Measurements from ENCODE around the gene GMDS.

Gene GMDS

DNA sequence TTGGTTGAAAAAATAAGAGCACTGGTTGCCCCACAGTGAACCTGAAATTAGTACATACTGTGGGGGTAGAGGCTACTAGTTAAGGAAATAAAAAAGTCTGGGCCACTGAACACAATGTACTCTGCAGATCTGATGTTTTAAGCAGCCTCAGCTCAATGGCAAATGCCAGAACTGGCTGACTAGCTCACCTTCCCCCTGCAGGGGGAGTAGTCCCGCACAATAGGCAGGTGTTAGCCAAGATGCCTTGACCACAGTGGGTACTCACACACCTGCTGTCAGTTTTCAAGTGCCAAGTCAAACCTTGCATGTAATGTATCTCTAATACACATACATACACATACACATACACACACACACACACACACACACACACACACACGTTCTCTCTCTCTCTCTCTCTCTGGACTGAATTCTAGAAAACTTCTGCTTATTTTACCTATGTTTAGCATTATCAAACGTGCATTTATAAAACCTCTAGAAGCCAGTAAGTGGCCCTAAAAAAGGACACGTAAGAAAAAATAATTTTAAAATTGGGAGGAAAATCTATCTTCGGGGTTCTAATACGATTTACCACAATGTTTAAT, 36.1 kb downstream of the GMDS start:
- DNase-seq (ENCODE audit: low read depth in 4 of 4, low spot score in 1 of 4) = no peak

DNA sequence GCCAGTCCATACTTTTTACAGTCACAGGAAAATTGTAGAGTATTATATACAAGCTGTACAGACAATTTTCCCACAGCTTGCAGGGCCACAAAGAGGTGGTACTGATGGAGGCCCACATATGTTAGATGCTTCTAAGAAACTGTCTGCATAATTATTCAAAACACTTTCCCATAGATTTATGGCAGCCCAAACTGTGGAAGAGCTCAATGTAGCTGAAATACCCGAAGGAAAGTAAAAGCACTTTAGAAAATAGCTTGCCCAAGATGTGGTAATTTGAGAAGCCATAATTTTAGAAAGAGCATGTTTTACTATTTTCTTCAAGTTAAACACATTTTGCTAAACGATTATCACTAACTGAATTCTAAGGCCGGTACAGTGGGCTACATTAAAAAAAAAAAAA, 36.9 kb downstream of the GMDS start:
- DNase-seq (ENCODE audit: low read depth in 4 of 4, low spot score in 1 of 4) = no peak

DNA sequence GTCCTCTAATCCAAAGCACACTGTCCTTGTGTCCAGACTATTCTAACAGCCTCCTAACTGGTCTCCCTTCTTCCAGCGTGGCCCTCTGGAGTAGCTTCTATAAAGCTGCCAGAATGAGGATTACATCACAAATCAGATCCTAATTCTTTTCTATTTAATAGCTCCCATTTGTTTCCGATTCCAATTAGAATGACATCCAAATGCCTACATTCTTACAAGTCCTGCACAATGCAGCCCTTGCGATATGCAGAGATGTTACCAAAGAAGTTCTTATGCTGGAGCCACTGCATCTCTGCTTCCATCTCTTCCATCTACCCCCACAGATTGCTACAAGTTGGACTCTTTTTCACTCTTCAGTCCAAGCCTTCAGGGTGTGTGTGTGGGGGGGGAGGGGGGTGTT, 40.0 kb downstream of the GMDS start:
- DNase-seq (ENCODE audit: low read depth in 4 of 4, low spot score in 1 of 4) = no peak

DNA sequence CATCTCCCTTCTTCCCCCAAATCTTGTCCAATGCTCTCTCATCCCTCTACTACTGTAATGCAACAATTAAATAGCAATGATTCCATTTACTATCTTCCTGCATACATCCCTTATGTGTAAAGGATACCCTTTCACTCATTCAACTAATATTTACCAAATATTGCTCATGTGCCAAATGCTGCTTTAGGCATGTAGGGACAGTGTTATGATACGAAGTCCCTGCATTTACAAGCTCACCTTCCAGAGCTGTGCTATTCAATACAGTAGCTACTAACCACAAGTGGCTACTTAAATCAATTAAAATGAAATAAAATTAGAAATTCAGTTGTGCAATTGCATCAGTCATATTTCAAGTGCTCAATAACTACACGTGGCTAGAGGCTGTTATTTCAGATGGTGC, 41.1 kb downstream of the GMDS start:
- DNase-seq (ENCODE audit: low read depth in 4 of 4, low spot score in 1 of 4) = no peak

DNA sequence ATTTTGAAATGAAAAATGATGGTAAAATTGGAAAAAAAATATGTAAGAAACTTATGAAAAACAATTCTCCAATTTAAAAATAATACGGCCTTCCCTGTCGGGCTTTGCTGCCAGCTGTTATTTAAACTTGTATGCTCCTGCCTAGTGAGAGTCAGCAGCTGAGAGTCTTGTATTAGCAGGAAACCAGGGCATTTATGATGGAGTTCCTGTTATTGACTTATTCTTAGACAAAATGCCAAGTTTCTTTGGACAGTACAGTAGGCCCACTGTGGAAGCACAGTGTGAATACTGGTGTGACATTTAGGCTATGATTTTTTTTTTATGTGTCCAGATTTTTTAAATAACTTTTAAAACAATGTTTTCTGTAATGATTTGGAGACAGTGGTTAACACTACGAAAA, 42.1 kb downstream of the GMDS start:
- DNase-seq (ENCODE audit: low read depth in 4 of 4, low spot score in 1 of 4) = no peak

DNA sequence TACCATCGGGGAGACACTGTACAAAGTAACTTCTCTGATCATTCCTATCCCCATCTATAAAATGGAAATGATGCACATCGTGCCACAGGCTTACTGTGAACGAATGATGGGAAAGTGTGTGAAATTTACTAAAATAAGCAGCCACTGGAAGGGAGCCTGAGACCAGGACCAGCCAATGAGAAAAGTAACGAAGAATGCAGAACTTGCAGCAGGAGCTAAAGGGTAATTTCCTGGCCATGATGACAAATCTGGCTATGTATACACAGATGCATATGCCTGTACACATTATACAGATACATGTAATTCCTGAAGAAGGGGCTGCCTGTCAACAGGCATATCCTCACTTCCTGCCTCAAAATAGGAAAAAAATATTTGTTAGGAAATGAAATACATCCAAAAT, 47.4 kb downstream of the GMDS start:
- no peak for DNase-seq (ENCODE audit: low read depth in 4 of 4, low spot score in 1 of 4)

DNA sequence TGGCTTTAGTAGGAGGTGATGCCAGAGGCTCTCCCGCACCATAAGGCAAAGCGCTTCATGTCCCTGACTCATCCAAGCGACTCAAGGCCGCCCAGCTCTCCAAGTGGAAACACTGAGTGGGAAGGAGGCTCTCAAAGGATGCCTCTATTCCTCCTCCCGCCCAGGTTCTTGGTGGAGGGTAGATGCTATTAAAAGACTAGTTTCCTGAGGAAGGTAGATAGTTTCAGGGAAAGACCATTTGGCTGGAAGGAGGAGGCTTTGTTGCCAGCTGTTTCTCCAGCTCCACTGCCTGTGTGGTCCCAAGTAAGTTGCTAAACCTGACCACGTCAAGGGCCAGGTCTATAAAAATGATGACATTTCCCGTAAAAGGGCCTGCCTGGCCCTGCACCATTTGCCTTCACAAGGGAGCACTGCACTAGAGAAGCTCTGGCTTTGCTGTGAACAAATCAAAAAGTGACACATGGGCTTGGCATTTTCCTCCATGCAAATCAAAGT, 48.2 kb downstream of the GMDS start:
- no peak for DNase-seq (ENCODE audit: low read depth in 4 of 4, low spot score in 1 of 4)

DNA sequence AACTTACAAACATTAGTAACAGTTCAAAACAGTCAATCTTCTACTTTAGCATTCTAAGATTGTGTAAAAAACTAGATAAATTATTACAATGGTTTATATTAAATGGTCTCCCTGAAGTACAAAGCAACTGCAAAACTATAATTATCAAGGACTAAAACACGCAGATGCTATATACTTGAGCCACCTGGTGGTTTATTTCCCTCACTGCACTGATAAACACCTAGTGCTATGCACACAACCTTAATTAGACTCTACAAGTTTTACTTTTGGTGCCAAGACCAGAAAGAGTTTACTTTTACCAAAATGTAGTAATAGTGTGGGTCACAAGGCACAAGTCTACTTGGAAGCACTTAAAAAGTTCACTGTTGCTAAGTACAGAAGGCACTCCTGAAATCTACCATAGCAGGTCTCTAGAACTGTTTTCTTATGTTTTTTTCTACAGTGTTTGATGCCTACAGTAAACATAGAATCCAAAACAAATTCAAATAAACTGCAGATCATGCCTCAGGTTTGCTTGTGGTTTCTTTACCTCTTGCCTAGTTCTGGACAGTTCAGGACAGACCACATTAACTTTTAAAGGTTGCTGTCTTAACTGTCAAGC, 49.2 kb downstream of the GMDS start:
- peak in 2 of 4 experiments; percentile 7 to 10 for DNase-seq (ENCODE audit: low read depth in 4 of 4, low spot score in 1 of 4)

DNA sequence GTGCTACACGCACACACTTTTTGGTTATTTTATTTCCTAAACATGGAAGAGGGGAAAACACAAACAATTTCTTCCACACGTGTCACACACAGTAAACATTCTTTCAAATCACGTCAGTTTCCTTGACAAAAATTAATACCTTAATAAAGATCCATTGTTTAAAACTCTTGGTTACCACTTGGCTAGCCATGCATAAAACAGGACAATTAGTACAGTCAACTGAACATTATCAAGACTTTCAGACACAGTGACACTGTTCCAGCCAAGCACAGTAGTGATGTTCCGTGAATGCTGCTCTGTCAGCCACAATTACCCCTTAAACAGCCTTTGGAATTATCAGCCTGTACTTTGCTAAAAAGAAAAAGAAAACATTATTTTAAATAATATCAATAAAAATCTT, 50.8 kb downstream of the GMDS start:
- no peak for DNase-seq (ENCODE audit: low read depth in 4 of 4, low spot score in 1 of 4)

DNA sequence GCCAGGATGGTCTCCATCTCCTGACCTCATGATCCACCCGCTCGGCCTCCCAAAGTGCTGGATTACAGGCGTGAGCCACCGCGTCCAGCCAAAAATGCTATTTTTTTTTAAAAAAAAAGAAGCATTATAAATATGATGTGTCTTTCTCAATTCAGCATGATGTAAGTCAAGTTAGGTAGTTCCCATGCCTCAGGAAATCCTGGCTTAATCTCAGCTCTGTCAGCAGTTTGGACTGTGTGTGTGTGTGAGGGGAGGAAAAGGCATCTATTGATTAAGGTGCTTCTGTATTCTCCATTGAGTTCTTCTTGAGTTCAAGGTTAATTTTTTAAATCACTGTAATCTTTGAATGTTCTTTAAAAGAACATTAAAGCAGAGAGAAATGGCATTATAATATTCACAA, 51.5 kb downstream of the GMDS start:
- DNase-seq (ENCODE audit: low read depth in 4 of 4, low spot score in 1 of 4) = no peak

DNA sequence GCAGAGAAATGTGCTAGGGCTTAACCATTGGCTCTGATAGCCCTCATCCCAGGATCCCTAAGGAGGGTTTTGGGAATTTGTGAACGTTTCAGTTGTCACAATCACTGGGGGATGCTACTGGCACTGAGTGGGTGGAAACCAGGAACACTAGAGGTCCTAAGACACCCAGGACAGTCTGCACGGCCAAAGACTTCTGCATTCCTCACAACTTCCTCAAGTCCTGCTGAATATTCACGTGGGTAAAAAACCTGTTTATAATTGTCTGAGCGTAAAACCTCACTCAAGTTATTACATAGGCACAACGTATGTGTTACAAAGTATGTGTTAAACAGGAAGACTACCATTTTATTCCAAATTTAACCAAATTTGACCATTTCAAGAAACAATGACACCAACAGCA, 52.4 kb downstream of the GMDS start:
- DNase-seq (ENCODE audit: low read depth in 4 of 4, low spot score in 1 of 4) = no peak

DNA sequence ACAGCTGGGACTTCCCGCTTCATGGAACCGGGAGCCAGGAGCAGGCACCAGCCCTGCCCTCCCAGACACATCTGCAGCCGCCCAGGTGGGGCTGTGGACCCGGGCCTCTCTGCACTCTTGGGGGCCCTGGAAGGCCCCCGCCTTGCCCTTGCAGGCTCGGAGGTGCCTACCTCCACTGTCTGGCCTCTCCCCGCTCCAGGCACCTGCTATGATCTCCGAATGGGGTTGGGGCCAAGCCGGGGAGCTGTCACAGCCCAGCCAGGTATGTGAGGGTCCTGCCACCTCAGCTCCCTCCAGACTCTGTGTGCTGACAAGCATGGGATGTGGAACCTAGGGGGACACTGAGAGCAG, 54.0 kb downstream of the GMDS start:
- no peak for DNase-seq (ENCODE audit: low read depth in 4 of 4, low spot score in 1 of 4)

DNA sequence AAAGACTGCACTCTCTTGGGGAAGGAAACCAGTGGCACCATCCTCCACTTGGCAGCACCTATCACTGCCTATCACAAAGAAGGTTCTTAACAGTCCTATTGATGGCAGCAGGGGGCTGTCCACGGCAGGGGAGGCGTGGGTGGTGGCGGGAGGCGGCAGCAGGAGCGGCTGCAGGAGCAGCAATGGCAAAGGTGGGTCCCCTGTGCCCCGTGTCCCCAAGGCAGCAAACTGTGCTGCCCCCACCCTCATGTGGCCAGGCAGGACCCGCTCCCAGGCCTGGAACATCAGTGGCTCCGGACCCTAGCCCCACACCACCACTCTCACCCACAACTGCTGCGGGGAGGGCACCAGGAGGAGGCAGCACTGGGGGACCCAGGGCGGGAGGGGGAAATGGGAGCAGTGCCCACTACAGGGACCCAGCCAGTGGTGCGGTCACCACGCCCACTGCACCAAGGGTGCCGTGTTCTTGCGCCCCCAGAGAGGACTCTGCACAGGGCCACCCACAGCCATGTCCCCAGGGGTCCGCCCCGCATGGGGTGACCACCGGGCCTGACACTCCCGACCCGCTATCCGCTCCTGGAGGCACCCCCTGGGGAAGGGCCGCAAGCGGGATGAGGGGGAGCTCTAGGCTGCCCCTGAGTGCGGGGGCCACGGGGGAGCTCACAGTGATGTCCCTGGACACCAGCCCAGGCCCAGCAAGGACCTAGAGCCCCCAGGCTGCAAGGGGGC, 54.6 kb downstream of the GMDS start:
- DNase-seq (ENCODE audit: low read depth in 4 of 4, low spot score in 1 of 4) = no peak

DNA sequence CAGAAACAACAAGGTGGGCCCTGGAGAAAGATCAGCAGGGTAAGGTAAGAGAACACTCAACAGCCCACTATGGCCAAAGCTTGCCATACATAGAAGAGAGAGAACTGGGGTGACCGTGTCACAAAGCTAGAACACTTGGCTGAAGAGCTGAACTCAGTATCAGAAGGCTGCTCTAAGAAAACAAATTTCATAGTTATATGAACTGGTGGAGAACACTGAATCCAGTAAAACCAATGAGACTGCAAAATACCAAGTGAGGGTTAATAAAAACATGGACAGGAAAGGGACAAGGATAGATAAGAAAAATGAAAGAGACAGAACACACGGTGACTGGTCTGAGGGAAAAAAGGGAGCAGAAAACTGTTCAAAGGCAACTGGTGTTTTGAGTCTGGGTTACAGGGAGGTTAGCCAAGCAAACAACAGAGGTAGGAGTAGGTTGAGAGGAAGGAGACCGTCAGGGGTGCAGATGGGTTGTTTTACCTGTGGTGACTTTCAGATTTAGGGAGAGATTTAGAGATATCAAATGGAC, 56.5 kb downstream of the GMDS start:
- DNase-seq (ENCODE audit: low read depth in 4 of 4, low spot score in 1 of 4) = no peak

DNA sequence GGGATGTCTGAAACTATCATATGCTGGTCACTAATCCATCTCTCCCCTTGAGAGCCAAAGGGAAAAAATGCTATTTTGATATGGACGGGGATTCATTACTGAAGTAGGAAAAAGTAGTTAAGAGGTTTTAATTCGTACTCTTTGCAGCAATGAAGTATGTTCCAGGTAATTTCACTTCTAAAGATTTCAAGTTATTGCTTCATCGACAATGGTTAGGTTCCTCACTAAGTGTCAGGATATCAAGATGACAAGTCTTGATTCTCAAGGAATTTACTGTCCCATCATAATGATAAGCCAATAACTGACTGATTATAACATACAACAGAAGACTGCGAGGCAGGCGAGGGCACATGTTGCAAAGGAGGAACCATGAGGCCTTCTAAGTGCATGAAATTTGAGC, 57.0 kb downstream of the GMDS start:
- DNase-seq (ENCODE audit: low read depth in 4 of 4, low spot score in 1 of 4) = no peak

DNA sequence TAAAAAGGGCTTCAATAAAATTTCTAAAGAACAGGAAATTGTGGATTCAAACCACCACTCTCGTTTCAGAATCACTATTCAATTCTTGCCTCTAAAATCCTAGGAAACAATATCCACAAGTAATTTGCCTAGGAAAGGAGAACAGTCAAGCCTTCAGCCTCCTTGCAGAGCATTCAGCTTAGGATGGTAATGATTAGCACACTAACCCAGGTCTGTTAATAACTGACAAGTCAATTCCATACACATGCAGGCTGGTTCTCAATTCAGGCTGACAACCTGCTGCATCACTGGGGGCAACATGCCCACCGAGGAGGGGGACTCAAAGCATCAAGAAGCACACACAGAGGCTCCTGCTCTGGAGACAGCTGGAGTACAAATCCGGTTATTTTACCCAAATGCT, 57.6 kb downstream of the GMDS start:
- DNase-seq (ENCODE audit: low read depth in 4 of 4, low spot score in 1 of 4) = no peak

DNA sequence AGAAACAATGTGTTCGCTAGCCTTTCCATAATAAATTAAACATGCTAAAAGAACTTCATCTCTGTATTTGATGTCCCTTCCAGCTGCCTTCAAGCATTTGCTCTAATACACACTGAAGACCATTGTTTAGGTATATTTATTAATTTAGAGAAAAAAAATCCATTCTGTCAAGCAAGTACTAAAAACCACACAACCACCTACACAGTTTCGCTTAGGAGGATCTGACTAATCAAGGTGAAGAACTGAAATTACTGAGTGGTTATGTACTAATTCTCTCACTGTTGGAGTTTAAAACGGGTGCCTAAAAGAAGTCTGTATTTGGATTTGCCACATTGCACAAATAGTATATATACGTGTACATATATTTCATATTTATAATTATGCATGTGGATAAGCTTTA, 58.9 kb downstream of the GMDS start:
- DNase-seq (ENCODE audit: low read depth in 4 of 4, low spot score in 1 of 4) = peak in 1 of 4 experiments; percentile 15

DNA sequence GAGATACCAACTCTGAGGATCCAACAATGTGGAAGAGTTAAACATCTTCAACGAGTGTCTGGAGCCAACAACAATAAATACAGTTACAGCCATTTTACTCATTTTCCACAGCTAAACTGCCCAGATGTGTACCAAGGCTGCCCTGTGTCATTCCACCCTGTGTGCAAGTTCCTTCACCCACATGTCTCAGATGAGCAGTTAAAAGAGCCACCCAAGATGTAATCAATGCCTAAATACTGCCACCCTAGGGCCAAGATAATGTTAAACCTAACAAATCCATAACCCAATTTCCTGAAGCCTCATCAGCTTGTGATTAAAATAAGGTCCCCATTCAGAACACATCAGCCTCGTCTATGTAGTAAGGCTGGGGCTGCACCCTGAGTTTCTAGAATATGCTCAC, 59.9 kb downstream of the GMDS start:
- DNase-seq (ENCODE audit: low read depth in 4 of 4, low spot score in 1 of 4) = no peak

DNA sequence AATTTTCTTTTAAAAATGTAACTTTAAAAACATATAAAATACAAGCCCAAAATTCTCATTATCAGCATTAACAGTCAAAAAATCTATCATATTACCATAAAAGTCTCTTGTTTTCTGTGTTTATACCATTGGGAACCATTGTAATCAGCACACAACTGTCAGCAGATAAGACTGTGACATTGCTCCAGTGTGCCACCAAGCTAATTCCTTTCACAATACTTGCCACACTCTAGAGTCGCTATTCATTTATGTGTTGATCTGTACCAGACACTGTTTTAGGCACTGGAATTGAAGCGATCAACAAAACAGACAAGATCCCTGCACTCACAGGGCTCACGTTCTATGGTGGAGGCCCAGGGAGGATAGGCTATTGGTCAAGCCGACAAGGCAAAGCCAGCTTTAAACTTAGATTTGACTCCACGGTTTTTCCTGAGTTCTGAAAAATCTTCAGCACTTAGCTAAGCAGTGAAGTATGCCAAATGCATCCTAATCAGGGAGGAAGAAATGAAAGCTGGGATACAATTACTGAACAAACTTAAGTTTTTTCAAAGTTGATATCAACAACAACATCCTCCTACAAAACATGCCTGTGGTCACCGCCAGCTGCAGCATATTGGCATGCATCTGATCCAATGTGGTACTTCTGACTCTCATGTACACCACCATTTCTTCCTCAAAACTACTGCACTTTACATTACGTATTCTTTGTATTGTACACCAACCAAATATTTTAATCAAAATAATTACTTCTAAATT, 60.5 kb downstream of the GMDS start:
- DNase-seq (ENCODE audit: low read depth in 4 of 4, low spot score in 1 of 4) = no peak

DNA sequence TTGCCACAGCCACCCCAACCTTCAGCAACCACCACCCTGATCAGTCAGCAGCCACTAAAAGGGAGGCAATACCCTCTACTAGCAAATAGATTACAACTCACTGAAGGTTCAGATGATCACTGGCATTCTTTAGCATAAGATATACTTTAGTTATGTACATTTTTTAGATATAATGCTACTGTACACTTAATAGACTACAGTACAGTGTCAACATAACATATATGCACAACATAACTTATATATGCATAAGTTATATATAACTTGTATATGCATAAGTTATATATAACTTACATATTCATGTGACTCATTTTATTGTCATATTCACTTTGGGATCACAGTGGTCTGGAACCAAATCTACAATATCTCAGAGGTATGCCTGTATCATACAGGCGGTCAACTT, 61.7 kb downstream of the GMDS start:
- DNase-seq (ENCODE audit: low read depth in 4 of 4, low spot score in 1 of 4) = no peak

DNA sequence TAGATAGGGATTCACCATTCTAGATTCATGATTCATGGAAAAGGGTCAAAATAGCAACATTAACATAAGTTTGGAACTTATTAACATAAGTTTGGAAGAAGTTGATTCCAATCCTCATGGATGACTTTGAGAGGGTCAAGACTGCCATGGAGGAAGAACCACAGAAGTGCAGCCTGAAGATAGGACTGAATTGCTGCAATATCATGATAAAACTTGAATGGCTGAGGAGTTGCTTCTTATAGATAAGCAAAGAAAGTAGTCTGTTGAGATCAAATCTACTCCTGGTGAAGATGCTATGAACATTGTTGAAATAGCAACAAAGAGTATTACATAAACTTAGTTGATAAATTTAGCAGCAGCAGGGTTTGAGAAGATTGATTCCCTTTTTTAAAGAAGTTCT, 62.2 kb downstream of the GMDS start:
- no peak for DNase-seq (ENCODE audit: low read depth in 4 of 4, low spot score in 1 of 4)

DNA sequence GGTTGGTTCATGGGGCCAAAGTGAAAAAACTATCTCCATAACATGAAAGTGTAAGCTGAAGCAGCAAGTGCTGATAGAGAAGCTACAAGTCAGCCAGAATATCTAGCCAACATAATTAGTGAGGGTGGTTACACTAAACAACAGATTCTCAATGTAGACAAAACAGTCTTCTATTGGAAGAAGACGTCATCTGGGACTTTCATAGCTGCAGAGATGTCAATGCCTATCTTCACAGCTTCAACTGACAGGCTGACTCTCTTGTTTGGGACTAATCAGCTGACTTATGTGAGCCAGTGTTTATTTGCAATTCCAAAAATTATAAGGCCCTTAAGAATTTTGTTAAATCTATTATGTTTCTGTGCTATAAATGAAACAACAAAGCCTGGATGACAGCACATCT, 63.2 kb downstream of the GMDS start:
- no peak for DNase-seq (ENCODE audit: low read depth in 4 of 4, low spot score in 1 of 4)
